ENCODE results near the gene KHDC3L. TPM values are rescaled to one million over a fixed set of nuclear protein-coding genes. Genes with fewer than 3 reads are reported as not detected.

Gene KHDC3L
- not detected in 2 replicates for total RNA-seq (2014; rRNA removed; shearing (Covaris generic))
- not detected in 2 replicates for polyA plus RNA-seq (2015; cell fraction: cytosol; rRNA removed)
- polyA plus RNA-seq (2015; cell fraction: nucleus; rRNA removed), result not detected in 2 replicates

- DNase-seq (ENCODE audit: low read depth), result no peak
Measured at GRCh38 chr6:73362358-73362757, at the start of gene KHDC3L. KHDC3L (plus strand) TSS chr6:73362658; CDS start chr6:73362730, 72 bp downstream.

GRCh38 chr6:73314577-73315492 lies 47.6 kb upstream of the KHDC3L start:
- no peak for DNase-seq (ENCODE audit: low read depth)

GRCh38 chr6:73323323-73323722 lies 39.1 kb upstream of the KHDC3L start:
- DNase-seq (ENCODE audit: low read depth), result no peak

GRCh38 chr6:73325656-73326055 lies 36.8 kb upstream of the KHDC3L start:
- DNase-seq (ENCODE audit: low read depth), result no peak

GRCh38 chr6:73328790-73329189 lies 33.7 kb upstream of the KHDC3L start:
- DNase-seq (ENCODE audit: low read depth), result no peak

GRCh38 chr6:73329201-73329600 lies 33.3 kb upstream of the KHDC3L start:
- no peak for DNase-seq (ENCODE audit: low read depth)

- DNase-seq (ENCODE audit: low read depth), result peak; percentile 21
Measured at GRCh38 chr6:73339340-73339739, 23.1 kb upstream of the KHDC3L start.

GRCh38 chr6:73340048-73340447 lies 22.4 kb upstream of the KHDC3L start:
- peak; percentile 17 for DNase-seq (ENCODE audit: low read depth)

GRCh38 chr6:73341335-73341734 lies 21.1 kb upstream of the KHDC3L start:
- DNase-seq (ENCODE audit: low read depth), result no peak

- no peak for DNase-seq (ENCODE audit: low read depth)
Measured at GRCh38 chr6:73342174-73342573, 20.3 kb upstream of the KHDC3L start.

GRCh38 chr6:73343164-73343563 lies 19.3 kb upstream of the KHDC3L start:
- DNase-seq (ENCODE audit: low read depth), result no peak

- no peak for DNase-seq (ENCODE audit: low read depth)
Measured at GRCh38 chr6:73348550-73349204, 13.8 kb upstream of the KHDC3L start.

GRCh38 chr6:73349311-73349710 lies 13.1 kb upstream of the KHDC3L start:
- DNase-seq (ENCODE audit: low read depth), result no peak

GRCh38 chr6:73353636-73354593 lies 8.5 kb upstream of the KHDC3L start, which contains the start of gene DPPA5:
DPPA5 (minus strand) TSS chr6:73354276; CDS start chr6:73354225, 51 bp downstream.
- no peak for DNase-seq (ENCODE audit: low read depth)

GRCh38 chr6:73362869-73363536 lies 545 bp downstream of the KHDC3L start:
- DNase-seq (ENCODE audit: low read depth), result no peak

GRCh38 chr6:73363537-73363875 lies 1.0 kb downstream of the KHDC3L start:
- no peak for DNase-seq (ENCODE audit: low read depth)

- DNase-seq (ENCODE audit: low read depth), result no peak
Measured at GRCh38 chr6:73364121-73364520, 1.7 kb downstream of the KHDC3L start.

GRCh38 chr6:73364549-73364948 lies 2.1 kb downstream of the KHDC3L start:
- DNase-seq (ENCODE audit: low read depth), result no peak

GRCh38 chr6:73367761-73368355 lies 5.4 kb downstream of the KHDC3L start:
- no peak for DNase-seq (ENCODE audit: low read depth)

GRCh38 chr6:73368675-73369074 lies 6.2 kb downstream of the KHDC3L start:
- DNase-seq (ENCODE audit: low read depth), result no peak

Measured in HT1080 (cell line).